ENCODE results near the gene NKAIN1. TPM values are rescaled to one million over a fixed set of nuclear protein-coding genes. Genes with fewer than 3 reads are reported as not detected.

The NKAIN1 gene
- total RNA-seq, 1 experiment from 2014 or later = 1.1 TPM

GRCh38 chr1:31170486-31170735, 69.3 kb downstream of the NKAIN1 start:
- Histone ChIP-seq H3K9me2 (ENCODE audit: insufficient read depth) (no peaks in the 10 kb centered on the region), H3K4me3 (replicated peaks in 1 of 2; ENCODE audit: low read depth in 1 of 2, low read length in 2 of 2) (no peak overlapping the region), H3K36me3 (ENCODE audit: control insufficient read depth in 1 of 2, insufficient read depth in 2 of 2, low read length in 2 of 2) (no peaks in the 10 kb centered on the region), H4K20me1 (ENCODE audit: insufficient read depth) (no peaks in the 10 kb centered on the region), H3K79me2 (ENCODE audit: insufficient read depth, low read length) (no peaks in the 10 kb centered on the region), H2AFZ (ENCODE audit: low read depth, low read length, poor library complexity, severe bottlenecking) (no peak overlapping the region), H3K27me3 (ENCODE audit: insufficient read depth, low read length) (no peaks in the 10 kb centered on the region), H3K9ac (ENCODE audit: low read length) (peak overlapping the region; percentile 23), H3K27ac (ENCODE audit: low read depth, low read length) (peak overlapping the region; percentile 72), H3K9me3 (ENCODE audit: control insufficient read depth in 1 of 2, insufficient read depth in 1 of 2, low read depth in 1 of 2, low read length in 2 of 2) (no peaks in the 10 kb centered on the region; a peak in 1 of 4 replicates), H3K4me1 (ENCODE audit: control insufficient read depth in 1 of 2, insufficient read depth in 2 of 2, low read length in 2 of 2) (peaks cover 23 to 25% of the 10 kb centered on the region in 2 experiments), H3K4me2 (ENCODE audit: low read length) (peak overlapping the region; percentile 45)
- POLR2A ChIA-PET = interaction anchor here (1.3 kb wide), 2 partner anchors 126 to 417 kb away, joined by 3 to 4 read pairs; partner anchors contain the start of genes SNRNP40 and ZCCHC17
- DNase-seq (ENCODE audit: low read depth, low spot score) = no peak
- no peak for TF ChIP-seq POLR2A (IDR thresholded peaks at IDR 0.05; ENCODE audit: borderline replicate concordance, extremely low read depth, insufficient read depth, insufficient read length)
- TF ChIP-seq RAD21 (IDR thresholded peaks at IDR 0.05; ENCODE audit: low read depth) = no peak
- TF ChIP-seq POLR2AphosphoS5 (IDR thresholded peaks at IDR 0.05; ENCODE audit: low read depth, low read length) = no peak
- no peak for TF ChIP-seq EZH2 (IDR thresholded peaks at IDR 0.05)
- TF ChIP-seq SRF (IDR thresholded peaks at IDR 0.05; ENCODE audit: low read depth) = no peak
- TF ChIP-seq ELF1 (IDR thresholded peaks at IDR 0.05; ENCODE audit: borderline replicate concordance, low read depth) = no peak
- TF ChIP-seq REST (IDR thresholded peaks at IDR 0.05; ENCODE audit: low read depth) = no peak
- TF ChIP-seq YY1 (IDR thresholded peaks at IDR 0.05; ENCODE audit: extremely low read depth, insufficient replicate concordance, low read depth, low read length) = no peak
- TF ChIP-seq ZNF274 (IDR thresholded peaks at IDR 0.05; ENCODE audit: low read depth, low read length) = no peak
- no peak for TF ChIP-seq JUND (IDR thresholded peaks at IDR 0.05)
- no peak for TF ChIP-seq SIN3A (IDR thresholded peaks at IDR 0.05; ENCODE audit: low read depth)
- TF ChIP-seq, protein P1, sequence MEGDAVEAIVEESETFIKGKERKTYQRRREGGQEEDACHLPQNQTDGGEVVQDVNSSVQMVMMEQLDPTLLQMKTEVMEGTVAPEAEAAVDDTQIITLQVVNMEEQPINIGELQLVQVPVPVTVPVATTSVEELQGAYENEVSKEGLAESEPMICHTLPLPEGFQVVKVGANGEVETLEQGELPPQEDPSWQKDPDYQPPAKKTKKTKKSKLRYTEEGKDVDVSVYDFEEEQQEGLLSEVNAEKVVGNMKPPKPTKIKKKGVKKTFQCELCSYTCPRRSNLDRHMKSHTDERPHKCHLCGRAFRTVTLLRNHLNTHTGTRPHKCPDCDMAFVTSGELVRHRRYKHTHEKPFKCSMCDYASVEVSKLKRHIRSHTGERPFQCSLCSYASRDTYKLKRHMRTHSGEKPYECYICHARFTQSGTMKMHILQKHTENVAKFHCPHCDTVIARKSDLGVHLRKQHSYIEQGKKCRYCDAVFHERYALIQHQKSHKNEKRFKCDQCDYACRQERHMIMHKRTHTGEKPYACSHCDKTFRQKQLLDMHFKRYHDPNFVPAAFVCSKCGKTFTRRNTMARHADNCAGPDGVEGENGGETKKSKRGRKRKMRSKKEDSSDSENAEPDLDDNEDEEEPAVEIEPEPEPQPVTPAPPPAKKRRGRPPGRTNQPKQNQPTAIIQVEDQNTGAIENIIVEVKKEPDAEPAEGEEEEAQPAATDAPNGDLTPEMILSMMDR (IDR thresholded peaks at IDR 0.05 in 2 of 3, conservative IDR thresholded peaks at IDR 0.05 in 1 of 3; ENCODE audit: borderline replicate concordance in 1 of 3, insufficient read depth in 1 of 3, low read depth in 2 of 3, low read length in 2 of 3) = no peak
- no peak for TF ChIP-seq ATF3 (IDR thresholded peaks at IDR 0.05)
- CTCF ChIA-PET = interaction anchor here (0.8 to 3.7 kb wide), 5 partner anchors 8 to 252 kb away, joined by 3 to 40 read pairs (median 6); no protein-coding TSS in a partner anchor
- no peak for ATAC-seq
- intact Hi-C loops (cut with micrococcal nuclease) = no loop called here
- TSS peak; percentile 87 for BruUV-seq (replicated peaks)
- RAD21 ChIA-PET (ENCODE audit: low non-redundant PET in 1 of 2, low total read pairs in 2 of 2, uncharacterized antibody in 2 of 2, unreplicated experiment in 2 of 2) = no interaction called here
